HEK293 (cell line): ENCODE results near the gene DOK6.

Source experiments
- CTCF ChIA-PET: fragments of 350-600 bp; formaldehyde crosslinking; extraction: SDS; loops from one replicate; lab custom pipeline; 2021; ENCODE audit warnings: antibody characterized with exemption; lab: Yijun Ruan, JAX
- POLR2A ChIA-PET: fragments of 300-600 bp; formaldehyde crosslinking; extraction: SDS; loops from one replicate; lab custom pipeline; 2020; ENCODE audit warnings: antibody characterized with exemption, inconsistent platforms; lab: Yijun Ruan, JAX
- H3K27ac ChIP-seq: fragments of 200-500 bp; sonication (Bioruptor generic); 2 replicates; pipeline ENCODE4 v1.5.1; 2014; ENCODE audit warnings: low read depth, low read length, control low read depth, inconsistent platforms; ENCODE audit errors: extremely low read depth
- H3K36me3 ChIP-seq, 2 experiments: fragments of 200-500 bp in 1 of 2; sonication (Bioruptor generic) in 1 of 2; 1 replicate in 1 of 2; 2 replicates in 1 of 2; pipeline ENCODE4 v1.5.1; 2014 to 2017; ENCODE audit warnings: inconsistent platforms in 2 of 2, low read length in 2 of 2; ENCODE audit not compliant: control insufficient read depth in 2 of 2, insufficient read depth in 1 of 2
- H3K4me1 ChIP-seq: fragments of 200-500 bp; sonication (Bioruptor generic); 2 replicates; pipeline ENCODE4 v1.5.1; 2014; ENCODE audit warnings: mild to moderate bottlenecking, low read length, inconsistent platforms; ENCODE audit not compliant: control insufficient read depth, insufficient read depth
- H3K4me3 ChIP-seq: 2 replicates; pipeline ENCODE4 v1.5.1; 2011; ENCODE audit warnings: low read depth, mild to moderate bottlenecking, control low read depth, low read length, moderate library complexity
- H3K9me3 ChIP-seq: fragments of 200-500 bp; sonication (Bioruptor generic); 2 replicates; pipeline ENCODE4 v1.5.1; 2014; ENCODE audit warnings: low read depth, low read length, inconsistent platforms; ENCODE audit not compliant: control insufficient read depth, insufficient read depth
- HIC1 ChIP-seq: fragments of 450-650 bp; formaldehyde crosslinking; IDR thresholded peaks from 2 replicates; pipeline ENCODE4 v1.5.1; 2016; ENCODE audit warnings: missing biosample characterization, missing genetic modification characterization
- KLF9 ChIP-seq: fragments of 450-650 bp; formaldehyde crosslinking; IDR thresholded peaks from 2 replicates; pipeline ENCODE4 v1.5.1; 2016; ENCODE audit warnings: missing biosample characterization, missing genetic modification characterization, low read depth
- PRDM1 ChIP-seq: fragments of 450-650 bp; formaldehyde crosslinking; IDR thresholded peaks from 2 replicates; pipeline ENCODE4; 2016; ENCODE audit warnings: missing biosample characterization, missing genetic modification characterization
- REPIN1 ChIP-seq: fragments of 450-650 bp; formaldehyde crosslinking; IDR thresholded peaks from 2 replicates; pipeline ENCODE4 v1.5.1; 2017; ENCODE audit warnings: missing biosample characterization, missing genetic modification characterization, low read depth
- TRIM28 ChIP-seq: IDR thresholded peaks from 2 replicates; pipeline ENCODE4 v1.6.1; 2011; ENCODE audit warnings: low read length, control low read depth, borderline replicate concordance
- TSHZ1 ChIP-seq: fragments of 450-650 bp; formaldehyde crosslinking; IDR thresholded peaks from 2 replicates; pipeline ENCODE4 v1.5.1; 2016; ENCODE audit warnings: missing biosample characterization, missing genetic modification characterization, borderline replicate concordance
- ZBTB10 ChIP-seq: fragments of 450-650 bp; formaldehyde crosslinking; IDR thresholded peaks from 2 replicates; pipeline ENCODE4 v1.5.1; 2016; ENCODE audit warnings: missing biosample characterization, missing genetic modification characterization
- ZBTB11 ChIP-seq: fragments of 450-650 bp; formaldehyde crosslinking; conservative IDR thresholded peaks from 2 replicates; pipeline ENCODE4 v1.5.1; 2016; ENCODE audit warnings: low read depth, missing biosample characterization, missing genetic modification characterization
- ZIC2 ChIP-seq: fragments of 450-650 bp; formaldehyde crosslinking; IDR thresholded peaks from 2 replicates; pipeline ENCODE4 v1.5.1; 2016; ENCODE audit warnings: missing biosample characterization, missing genetic modification characterization
- ZNF132 ChIP-seq: fragments of 450-650 bp; formaldehyde crosslinking; IDR thresholded peaks from 2 replicates; pipeline ENCODE4 v1.5.1; 2017; ENCODE audit warnings: missing biosample characterization, missing genetic modification characterization, borderline replicate concordance
- ZNF280D ChIP-seq: fragments of 450-650 bp; formaldehyde crosslinking; IDR thresholded peaks from 2 replicates; pipeline ENCODE4 v1.5.1; 2016; ENCODE audit warnings: missing biosample characterization, missing genetic modification characterization
- ZNF398 ChIP-seq: fragments of 450-650 bp; formaldehyde crosslinking; IDR thresholded peaks from 2 replicates; pipeline ENCODE4 v1.5.1; 2017; ENCODE audit warnings: missing biosample characterization, missing genetic modification characterization
- ZNF426 ChIP-seq: fragments of 450-650 bp; formaldehyde crosslinking; IDR thresholded peaks from 2 replicates; pipeline ENCODE4 v1.5.1; 2017; ENCODE audit warnings: missing biosample characterization, missing genetic modification characterization, mild to moderate bottlenecking, inconsistent platforms, moderate library complexity
- ZNF580 ChIP-seq: fragments of 450-650 bp; formaldehyde crosslinking; IDR thresholded peaks from 2 replicates; pipeline ENCODE4 v1.5.1; 2016; ENCODE audit warnings: missing biosample characterization, missing genetic modification characterization
- ZNF664 ChIP-seq: fragments of 450-650 bp; formaldehyde crosslinking; IDR thresholded peaks from 2 replicates; pipeline ENCODE4 v1.5.1; 2016; ENCODE audit warnings: missing biosample characterization, missing genetic modification characterization
- ZNF670 ChIP-seq: fragments of 450-650 bp; formaldehyde crosslinking; IDR thresholded peaks from 2 replicates; pipeline ENCODE4 v1.5.1; 2016; ENCODE audit warnings: missing biosample characterization, missing genetic modification characterization, low read depth
- ZNF843 ChIP-seq: fragments of 450-650 bp; formaldehyde crosslinking; IDR thresholded peaks from 2 replicates; pipeline ENCODE4 v1.5.1; 2016; ENCODE audit warnings: missing biosample characterization, missing genetic modification characterization
- ZSCAN30 ChIP-seq: fragments of 450-650 bp; IDR thresholded peaks from 2 replicates; pipeline ENCODE4 v1.5.1; 2018; ENCODE audit warnings: missing biosample characterization, mild to moderate bottlenecking, missing genetic modification characterization, moderate library complexity

Gene DOK6

GRCh38 chr18:69865776-69866175 is 465.1 kb downstream of the DOK6 start:
- no peaks in the 10 kb centered on the region for H3K4me1 ChIP-seq
- TF ChIP-seq ZNF398 (tag by site-specific recombination) (no peak), ZNF670 (tag by site-specific recombination) (no peak), PRDM1 (no peak), ZSCAN30 (tag by site-specific recombination) (no peak), ZNF843 (tag by site-specific recombination) (no peak), ZNF426 (tag by site-specific recombination) (no peak), ZBTB10 (tag by site-specific recombination) (no peak), REPIN1 (tag by site-specific recombination) (no peak), TSHZ1 (tag by site-specific recombination) (no peak), ZNF280D (tag by site-specific recombination) (no peak), KLF9 (tag by site-specific recombination) (no peak), ZBTB11 (tag by site-specific recombination) (no peak), ZNF580 (tag by site-specific recombination) (no peak), ZNF132 (no peak), HIC1 (tag by site-specific recombination) (no peak), TRIM28 (no peak), ZIC2 (no peak), ZNF664 (no peak)
- TF ChIP-seq, all 188 proteins: peak for 0
- POLR2A ChIA-PET = no interaction called here
- Histone ChIP-seq H3K36me3 (no peaks in the 10 kb centered on the region), H3K4me3 (no peak overlapping the region), H3K9me3 (no peaks in the 10 kb centered on the region), H3K27ac (no peak overlapping the region)
- CTCF ChIA-PET = no interaction called here
